Measurements from ENCODE around the gene CIB4.

The CIB4 gene

DNA sequence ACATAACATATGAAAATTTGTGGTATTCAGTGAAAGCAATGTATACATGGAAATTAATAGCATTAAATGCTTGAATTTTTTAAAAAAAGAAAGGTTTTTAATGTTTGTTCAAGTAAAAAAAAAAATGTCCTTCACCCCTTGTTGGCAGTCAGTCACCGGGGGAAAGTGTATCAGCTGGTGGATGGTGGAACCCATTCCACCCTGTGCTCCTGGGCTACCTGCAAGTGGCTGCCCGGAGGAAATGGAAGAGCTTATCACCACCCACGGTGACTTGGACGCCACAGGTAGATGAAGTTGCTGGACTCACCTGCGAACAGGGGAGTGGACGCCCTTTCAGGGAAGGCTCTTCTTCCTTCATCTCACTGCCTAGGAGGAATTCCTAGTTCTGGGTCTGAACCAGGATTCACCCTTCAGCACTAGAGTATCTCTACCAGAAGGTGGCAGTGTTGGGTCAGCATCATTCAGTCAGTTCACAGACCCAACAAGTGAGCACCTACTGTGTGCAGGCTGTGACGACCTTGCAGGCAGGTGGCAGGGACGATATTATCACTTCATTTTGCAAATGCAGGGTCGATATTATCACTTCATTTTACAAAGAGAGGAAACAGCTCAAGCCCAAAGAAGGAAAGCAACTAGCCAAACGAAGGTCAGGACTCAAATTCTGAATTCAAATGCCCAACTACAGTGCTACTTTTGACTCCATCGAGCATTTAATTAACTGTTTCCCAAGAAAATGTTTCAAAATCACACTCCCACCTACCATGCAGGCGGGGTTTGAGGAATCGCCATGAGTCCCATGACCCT is 35.8 kb downstream of the CIB4 start:
- no peak for DNase-seq

DNA sequence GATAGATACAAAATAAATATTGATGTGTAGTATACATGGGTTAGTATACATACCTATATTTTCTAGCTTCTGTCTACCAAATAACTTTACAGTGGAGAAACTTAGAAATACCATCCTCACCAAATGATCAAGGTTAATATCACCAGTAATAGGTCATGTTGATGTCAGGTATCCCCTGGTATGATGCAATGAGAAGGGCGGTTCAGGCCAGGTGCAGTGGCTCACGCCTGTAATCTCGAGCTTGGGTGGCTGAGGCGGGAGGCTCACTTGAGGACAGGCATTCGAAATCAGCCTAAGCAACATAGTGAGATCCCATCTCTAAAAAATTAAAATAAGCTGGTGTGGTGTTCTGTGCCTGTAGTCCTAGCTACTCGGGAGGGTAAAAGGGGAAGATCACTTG is 38.6 kb downstream of the CIB4 start:
- DNase-seq, result no peak

DNA sequence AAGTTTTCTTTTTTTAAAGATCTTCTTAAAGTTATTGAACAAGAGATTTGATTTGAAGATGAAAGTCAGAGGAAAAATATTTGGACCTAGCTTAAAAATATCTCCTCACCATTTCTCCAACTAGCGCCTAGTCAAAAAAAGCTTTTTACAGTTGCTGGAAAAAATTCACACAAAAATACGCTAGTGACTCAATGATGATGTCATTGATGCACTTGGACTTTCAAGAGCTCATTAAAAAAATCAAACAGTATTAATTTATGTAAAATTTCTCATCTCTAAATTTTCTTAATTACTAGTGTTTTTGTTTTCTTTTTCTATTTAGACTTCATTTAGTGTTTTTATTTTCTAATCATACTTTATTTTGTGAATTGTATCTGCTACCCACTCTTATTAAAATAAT is 41.8 kb downstream of the CIB4 start:
- DNase-seq, result no peak

DNA sequence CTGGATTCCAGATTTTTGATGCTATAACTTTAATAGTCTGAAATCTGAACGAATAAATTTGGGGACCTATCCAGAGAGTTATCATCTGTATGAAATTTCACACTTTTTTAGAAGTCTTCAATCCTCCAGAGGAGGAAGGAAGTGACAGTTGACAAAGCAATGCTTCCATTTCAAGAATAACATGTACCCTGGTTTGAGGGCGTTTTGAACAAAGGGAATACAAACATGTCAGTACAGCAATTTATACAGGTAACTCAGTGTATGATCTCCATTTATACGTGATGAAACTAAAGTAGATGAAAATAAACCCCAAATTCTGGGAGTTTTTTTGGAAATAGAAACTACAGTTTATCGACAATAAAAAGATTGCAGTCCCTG is 42.2 kb downstream of the CIB4 start:
- DNase-seq, result no peak

DNA sequence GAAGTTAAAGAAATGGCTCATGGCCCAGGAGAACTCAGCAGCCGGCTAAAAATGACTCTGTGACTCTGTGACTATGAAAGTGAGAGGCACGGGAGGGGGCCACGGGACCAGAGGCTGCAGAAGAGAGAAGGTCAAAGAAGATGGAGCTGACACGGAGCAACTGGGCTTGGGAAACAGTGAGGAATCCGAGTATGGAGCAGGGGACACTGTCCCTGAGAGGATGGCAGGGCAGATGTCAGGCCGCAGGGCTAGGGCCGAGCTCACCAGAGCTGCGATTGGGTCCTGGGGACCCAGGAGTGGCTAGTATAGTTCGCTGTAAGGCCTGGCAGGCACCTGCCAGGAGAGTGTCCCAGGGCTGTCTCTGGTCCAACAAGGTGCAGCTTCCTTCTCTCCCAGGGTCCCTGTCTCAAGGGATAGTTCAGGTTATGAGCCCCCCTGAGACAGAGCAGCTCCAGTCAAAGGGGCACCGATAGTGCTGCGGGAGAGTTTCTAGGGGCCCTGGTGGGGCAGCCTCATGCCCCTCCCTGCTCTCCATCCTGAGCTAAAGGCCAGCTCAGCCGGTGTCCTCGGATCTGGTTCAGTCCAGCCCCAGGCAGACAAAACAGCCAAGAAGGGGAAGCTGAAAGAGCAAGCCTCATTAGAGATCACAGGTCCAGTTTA is 42.7 kb downstream of the CIB4 start:
- no peak for DNase-seq

DNA sequence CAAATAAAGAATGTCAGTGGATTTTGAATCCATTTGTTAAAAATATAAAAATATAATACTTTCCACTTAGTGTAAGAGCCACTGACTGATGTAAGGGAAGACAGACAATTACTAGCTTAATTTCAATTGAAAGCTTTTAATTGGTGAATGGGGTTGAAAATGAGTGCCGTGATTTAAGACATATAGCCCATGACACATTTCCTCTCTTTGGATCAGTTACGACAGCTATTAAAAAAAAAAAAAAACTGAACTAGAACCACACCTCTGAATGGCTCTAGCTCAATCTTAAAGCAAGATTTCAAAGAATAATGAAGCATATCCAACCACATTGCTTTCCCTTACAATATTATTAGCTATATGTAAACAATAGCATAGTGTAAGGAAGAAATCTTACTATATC is 44.0 kb downstream of the CIB4 start:
- DNase-seq, result no peak

DNA sequence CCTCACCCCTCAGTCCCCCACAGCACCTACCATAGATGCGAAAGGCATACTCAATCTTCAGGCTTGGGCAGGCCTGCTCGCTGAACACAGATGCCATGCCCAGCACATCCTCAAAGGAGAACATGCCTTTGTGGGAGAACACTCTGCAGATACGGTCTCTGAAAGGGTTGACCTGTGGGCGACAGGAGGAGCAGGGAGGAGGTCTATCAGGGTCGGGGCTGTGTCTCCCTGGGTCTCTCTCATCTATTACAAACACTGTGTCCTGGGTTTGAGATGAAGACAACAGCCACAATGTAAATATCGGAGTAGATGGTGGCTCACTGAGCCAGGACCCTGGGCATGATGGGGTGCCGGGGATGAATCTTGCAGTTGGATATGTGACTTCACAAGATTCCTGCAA is 46.0 kb downstream of the CIB4 start:
- no peak for DNase-seq

DNA sequence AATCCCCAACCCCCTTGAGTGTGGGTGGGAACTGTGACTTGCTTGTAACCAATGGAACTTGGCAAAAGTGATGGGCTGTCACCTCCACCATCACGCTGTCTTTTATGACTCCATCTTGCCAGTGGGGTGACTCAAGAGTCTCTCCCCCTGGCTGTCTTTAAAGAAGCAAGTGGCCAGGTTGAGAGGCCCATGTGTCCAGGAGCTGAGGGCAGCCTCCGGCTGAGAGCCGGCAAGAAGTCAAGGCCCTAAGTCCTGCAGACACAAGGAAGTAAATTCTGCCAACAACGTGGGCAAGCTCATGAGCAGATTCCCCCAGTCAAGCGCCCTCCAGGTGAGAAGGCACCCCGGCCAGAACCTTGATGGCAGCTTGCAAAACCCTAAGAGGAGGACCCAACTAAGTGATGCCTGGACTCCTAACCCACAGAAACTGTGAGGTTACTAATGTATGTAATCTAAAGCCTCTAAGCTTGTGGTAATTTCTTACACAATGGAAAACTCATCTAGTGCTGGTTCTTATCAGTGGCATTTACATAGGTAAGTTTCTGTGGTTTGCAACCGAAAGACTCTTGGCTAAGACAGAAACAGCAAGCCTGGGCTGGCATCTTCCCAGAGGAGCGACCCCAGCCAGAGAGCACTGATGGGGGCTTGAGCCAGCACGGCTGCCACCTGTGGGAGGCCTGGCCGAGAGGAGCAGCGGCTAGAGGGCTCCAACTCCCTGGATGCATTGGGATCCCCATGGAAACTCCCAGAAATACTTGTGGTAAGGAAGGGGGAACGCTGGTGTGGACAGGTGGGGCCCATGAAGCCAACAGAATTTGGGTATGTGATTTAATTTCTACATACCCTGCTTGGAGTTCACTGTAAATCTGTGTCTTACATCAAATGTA is 49.3 kb downstream of the CIB4 start:
- DNase-seq, result no peak

DNA sequence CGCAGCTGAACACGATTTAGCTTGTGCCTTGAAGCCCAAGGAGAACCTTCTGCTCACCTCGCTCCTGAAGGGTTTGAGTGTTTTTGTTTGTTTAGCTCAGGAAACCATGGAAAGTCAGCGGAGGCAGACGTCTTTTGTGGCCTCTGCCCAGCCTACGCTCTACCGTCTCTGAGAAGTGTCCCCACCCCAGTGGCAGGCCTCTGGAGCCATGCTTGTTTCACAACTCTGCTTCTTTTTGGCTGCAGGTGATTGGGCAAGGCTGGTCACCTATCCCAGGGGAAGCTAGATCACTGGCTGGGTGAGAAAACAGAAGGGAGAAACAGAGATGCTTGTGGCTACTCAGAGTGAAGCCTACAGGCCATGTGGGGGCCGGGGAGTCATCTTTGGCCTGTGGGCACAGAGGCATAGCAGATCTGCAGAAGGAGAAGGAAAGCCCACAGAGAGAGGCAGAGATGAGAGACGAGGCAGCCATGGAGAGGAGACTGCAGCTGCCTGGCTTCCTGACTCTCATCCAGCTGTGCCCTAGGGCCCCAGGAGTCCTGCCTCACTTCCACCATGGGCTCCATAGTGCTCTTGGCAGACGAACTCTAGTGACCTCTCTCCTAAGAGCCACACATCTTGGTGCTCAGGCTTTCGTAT is 50.1 kb downstream of the CIB4 start:
- DNase-seq, result no peak

DNA sequence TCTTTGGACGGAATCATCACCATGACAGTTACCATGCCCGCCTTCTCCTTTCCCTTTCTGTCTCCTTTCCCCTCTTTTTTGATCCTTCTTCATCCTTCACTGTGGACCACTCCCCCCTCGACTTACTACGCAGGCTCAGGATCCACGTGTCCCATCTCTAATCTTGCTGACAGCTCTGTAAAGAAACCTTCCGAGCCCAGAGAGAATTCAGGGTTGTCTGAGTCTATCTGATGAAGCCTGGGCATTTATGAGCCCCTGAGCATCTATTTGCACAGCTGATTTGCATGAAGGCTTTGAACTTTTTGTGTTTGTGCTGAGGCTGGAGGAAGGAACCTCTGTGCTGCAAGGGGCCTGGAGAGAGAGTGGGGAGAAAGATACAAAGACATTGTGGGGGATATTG is 50.7 kb downstream of the CIB4 start:
- no peak for DNase-seq

DNA sequence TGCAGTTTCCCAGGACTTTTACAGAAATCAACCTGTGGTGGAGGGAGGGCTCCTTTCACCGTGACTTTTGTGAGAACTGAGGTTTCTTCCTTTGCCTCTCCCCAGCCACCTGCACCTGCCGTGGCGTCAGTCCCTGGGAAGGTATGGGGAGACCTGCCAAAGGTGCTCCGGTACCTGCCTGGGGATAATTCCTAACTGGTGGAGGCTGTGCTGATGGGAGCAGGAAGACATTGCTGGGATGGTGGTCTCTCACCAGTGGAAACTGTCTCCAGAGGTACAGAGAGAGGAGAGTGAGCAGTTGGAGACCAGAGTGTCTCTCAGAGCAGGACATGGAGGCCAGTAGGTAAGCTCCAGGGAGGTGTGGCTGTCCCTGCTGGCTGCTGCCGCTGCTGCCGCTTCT is 52.6 kb downstream of the CIB4 start:
- no peak for DNase-seq

DNA sequence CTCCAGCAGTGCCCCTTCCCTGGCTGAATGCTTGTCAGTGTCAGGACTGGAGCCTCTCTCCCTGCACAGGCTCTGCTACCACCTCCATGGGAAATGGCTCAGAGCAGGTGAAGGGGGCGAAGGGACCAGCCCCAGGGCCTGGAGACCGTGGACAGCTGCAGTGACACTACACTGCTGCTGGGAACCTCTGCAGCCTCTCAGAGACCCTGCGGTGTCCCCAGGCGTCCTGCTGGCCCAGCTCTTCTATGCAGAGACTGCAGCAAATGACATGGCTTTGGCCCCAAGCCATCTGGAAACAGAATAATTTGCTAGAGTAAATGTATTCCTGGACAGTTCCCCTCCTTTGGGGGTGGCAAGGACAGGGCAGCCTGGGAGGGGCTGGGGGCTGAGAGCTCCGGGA is 53.2 kb downstream of the CIB4 start:
- no peak for DNase-seq

DNA sequence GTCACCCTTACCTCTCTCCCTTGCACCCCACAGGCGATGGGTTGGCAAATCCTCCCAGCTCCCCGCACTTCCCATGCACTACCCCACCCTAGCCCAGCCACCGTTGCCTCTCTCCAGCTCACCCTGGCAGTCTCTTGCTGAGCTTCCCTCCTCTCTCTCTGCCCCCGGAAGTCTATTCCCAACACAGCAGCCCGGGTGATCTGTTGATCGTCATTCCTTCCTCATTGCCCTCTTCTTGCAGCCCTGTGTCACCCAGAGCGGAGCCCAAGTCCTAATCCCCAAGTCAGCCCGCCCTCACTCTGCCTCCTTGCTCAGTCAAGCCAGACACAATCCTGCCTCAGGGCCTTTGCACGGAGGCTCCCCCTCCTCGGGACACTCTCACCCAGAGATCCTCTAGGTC is 55.2 kb downstream of the CIB4 start:
- DNase-seq, result no peak

DNA sequence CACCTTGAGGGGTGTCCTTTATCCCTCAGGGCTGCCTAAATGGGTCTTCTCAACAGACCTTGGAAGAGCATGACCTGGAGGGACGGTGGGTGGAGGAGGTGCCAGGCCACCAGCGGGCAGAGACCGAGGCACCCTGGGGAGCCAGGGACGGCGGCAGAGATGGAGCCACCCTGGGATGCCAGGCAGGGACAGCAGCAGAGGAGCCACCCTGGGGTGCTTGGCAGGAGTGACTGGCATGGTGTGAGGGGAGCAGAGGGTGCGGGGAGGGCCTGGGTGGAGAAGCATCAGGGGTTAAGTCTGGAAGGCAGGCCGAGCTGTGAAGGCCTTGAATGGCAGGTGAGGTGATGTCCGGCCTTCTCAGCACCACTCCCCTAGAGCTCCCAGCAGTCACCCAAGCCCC is 56.1 kb downstream of the CIB4 start:
- no peak for DNase-seq

DNA sequence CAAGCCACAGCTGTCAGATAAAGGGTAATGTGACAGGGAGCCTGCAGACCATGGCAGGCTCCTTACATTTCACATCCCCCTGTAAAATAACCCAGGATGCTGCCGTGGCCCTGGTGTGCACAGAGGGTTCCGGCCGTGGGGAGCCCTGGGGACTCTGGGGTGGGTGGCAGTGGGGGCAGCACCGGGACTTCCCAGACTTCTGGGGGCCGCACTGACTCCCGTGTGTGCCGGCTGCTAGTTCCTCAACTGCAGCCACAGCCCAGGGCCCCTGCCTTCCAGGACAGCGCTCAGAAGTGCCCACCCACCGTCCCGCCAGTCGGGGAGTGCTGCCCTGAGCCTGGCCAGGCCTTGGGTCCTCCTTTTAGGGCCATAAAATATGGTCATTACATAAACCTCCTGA is 56.5 kb downstream of the CIB4 start:
- DNase-seq, result no peak

DNA sequence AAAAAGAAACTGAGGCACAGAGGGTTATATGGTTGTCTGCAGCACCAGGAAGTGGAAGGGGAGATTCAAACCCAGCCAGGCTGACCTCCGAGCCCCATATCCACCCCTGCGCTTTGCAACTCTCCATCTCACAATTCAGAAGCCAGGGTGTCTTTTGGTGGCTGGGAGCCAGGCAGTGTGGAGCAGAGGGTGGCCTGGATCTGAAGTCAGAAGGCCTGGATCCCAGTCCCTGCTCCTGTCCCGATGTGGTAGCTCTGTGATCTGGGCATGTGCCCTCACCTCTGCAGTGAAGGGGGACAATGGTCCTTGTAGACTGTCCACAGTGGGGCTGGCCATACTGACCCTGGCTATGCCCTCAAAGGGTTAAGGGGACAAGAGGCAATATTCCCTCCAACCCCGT is 57.0 kb downstream of the CIB4 start:
- no peak for DNase-seq

DNA sequence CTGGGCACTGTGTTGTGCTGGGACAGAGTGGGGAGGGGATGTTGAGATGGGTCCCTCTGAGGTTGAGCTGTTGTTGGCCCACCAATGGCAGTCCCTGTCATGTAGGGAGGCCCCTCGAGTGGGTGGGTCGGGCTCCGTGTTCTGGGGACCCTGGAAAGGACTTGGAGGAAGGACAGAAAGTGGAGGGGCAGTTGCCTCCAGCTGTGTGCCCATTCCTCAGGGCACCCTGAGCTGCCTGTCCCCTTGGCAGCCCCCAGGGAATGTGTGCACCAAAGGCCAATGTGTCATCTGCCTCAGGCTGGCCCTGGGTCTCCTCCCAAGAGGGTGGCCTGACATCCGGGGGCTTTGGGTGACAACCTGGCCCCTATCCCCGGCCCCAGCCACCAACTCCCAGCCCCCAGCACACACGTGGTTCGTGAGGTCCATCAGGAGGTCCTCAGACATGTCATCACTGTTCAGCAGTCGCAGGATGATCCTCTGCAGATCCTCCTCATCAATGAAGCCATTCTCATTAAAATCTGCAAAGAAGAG is 57.7 kb downstream of the CIB4 start:
- DNase-seq, result no peak

DNA sequence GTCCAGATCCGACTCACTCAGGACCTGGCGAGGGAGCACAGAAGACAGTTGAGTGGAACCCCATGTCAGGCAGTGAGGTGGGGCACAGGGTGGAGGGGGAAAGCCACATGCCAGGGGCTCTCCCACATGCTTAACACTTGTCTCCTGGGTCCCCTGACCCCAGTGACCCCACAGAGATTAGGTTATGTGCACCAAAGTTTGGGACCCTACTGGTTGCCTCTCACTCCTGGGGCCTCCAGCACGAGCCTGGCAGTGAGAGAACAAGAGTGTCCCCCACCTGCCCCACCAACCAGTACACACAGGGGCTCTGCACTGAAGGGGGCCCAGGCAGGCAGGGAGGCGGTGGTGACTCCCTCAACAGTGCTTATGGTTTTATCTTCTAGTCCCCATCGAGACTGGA is 58.3 kb downstream of the CIB4 start:
- DNase-seq, result no peak

DNA sequence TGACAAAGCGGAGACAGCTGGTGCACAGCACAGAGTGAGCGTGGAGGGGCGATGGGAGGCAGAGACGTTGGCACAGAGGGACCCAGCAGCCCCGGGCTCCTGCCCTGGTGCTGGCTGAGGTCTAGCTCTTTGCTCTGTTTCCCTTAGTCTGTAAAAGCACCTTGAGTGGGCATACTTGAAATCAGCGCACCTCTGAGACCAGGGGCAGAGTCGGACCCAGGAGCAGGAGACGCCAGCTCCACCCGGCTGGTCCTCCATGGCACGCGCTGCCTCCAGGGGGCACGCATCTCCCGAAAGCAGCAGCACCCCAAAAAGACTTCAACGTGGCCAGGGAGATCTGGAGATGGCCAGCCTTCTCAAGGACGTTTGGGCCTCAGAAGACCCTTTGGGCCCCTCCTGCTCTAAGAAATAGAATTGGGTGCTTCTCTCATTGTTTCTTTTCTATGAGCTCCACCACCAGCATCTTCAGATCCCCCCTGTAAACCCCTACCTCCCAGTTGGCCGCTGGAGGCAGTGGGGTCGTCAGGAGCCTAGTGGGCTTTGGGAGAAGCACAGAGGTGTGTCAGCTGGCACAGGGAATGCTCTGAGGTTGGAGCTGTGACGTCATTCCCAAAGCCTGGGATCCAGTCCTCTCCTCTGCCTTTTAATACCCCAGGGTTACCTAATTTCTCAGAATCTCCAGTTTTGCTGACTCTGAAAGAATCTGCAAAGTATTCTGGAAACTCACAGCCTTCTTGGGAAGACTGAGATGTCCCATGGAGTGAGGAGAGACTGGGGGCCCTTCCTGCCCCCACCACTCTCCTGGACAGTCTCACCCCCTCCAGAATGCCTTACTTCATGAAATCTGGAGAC is 58.9 kb downstream of the CIB4 start:
- no peak for DNase-seq

DNA sequence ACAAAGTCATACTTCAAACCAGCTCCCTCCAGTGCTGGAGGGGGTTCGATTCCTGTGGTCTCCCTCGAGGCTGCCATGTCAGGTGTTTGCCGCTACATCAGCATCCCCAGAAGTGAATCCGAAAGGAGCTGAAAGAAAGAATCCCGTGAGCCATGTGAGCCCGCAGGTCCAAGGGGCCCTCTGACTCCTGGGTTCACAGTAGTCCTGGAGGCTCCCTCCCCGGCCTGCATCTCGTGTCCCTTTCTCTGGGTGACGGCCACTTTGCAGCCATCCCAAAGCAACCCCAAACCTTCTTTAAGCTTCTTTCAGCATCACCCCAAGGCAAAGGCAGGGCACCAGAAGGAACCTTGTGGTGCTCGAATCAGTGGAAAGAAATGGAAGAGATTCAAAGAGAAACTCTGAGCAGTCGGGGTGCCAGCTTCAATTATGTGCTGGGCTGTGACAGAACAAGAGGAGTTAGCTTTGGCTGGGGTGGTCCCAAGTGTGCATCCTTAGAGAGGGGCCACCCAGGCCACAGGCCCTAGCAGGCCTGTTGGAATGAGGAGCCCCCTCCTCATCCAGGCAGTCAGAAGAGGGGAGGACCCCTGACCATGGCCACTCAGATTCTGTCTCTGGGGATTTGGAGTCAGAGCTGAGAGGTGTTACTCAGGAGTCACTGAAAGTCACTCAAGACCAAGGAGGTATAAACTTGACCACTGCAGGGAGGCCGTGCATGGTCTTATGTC is 59.7 kb downstream of the CIB4 start:
- DNase-seq, result no peak

DNA sequence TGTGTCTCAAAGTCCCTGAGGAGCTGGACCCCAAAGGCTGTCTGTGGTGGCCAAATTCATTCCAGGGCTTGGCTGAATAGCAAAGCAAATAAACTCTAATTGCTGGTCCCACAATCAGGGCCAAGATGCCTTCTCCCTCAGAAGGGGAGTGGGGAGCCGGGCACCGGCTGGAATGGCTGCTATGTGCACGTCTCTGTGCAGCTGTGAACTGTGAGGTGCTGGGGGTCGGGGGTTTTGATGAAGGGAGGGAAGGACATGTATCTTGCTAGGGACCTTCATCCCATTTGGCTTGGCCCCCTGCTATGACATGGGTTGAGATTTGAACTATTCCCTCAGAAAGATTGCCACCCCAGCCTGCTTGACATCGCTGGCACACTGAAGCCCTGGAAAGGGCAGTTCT is 60.4 kb downstream of the CIB4 start:
- no peak for DNase-seq
